Stimulated activated CD8-positive, alpha-beta memory T cell treated with anti-CD3 and anti-CD28 coated beads, Interleukin-15, amount 100 ng/mL, for 1 hour (primary cell): Measurements from ENCODE around the gene CCT6A.
A peak's percentile ranks its signal among the peaks of the same experiment; 100 is the strongest.
"Not testable (repeated sequence)": the region's sequence is repeated elsewhere in the genome, so short reads cannot be mapped to it uniquely, and the experiment has no call there.

Experiments
- DNase-seq: peaks from one replicate; pipeline ENCODE4 v3.0.0-alpha.2; 2020; ENCODE audit warnings: low read depth

CCT6A gene

GRCh38 chr7:56098187-56099008, 46.8 kb downstream of the CCT6A start:
- not testable (repeated sequence) for DNase-seq

- no peak for DNase-seq
These were observed 48.1 kb downstream of the CCT6A start for GRCh38 chr7:56099653-56100052.

- not testable (repeated sequence) for DNase-seq
These were observed 52.6 kb downstream of the CCT6A start for GRCh38 chr7:56104138-56104537.

- no peak for DNase-seq
These were observed 53.9 kb downstream of the CCT6A start for GRCh38 chr7:56105508-56105907.

GRCh38 chr7:56106108-56107073, 54.8 kb downstream of the CCT6A start, which contains the start of gene CHCHD2:
TSS of gene CHCHD2 (minus strand) at chr7:56106476. CDS start at chr7:56106413, 63 bp downstream.
- peak; percentile 85 for DNase-seq

- DNase-seq, result no peak
These were observed 56.3 kb downstream of the CCT6A start for GRCh38 chr7:56107954-56108258.

- no peak for DNase-seq
These were observed 59.0 kb downstream of the CCT6A start for GRCh38 chr7:56110611-56111010.

- DNase-seq, result not testable (repeated sequence)
These were observed 60.7 kb downstream of the CCT6A start for GRCh38 chr7:56112244-56112643.
